ENCODE results near the gene PDE4D. TPM values are rescaled to one million over a fixed set of nuclear protein-coding genes. Genes with fewer than 3 reads are reported as not detected.

PDE4D gene
- total RNA-seq, 1 donor from 2014 or later = 2.3 TPM

- no peaks in the 10 kb centered on the region for H3K9me3 Mint-ChIP-seq
- no peak overlapping the region for H3K27ac ChIP-seq
- no peak overlapping the region for H2AFZ ChIP-seq (replicated peaks)
- H3K79me2 ChIP-seq (ENCODE audit: low read depth) = no peaks in the 10 kb centered on the region
- H3K27me3 ChIP-seq = peaks cover 13% of the 10 kb centered on the region
- no peak for DNase-seq (ENCODE audit: low spot score)
- H3K4me3 Mint-ChIP-seq = no peak overlapping the region
- no peak overlapping the region for H3K4me3 ChIP-seq
- H3K36me3 ChIP-seq = no peaks in the 10 kb centered on the region
- no peaks in the 10 kb centered on the region for H3K4me1 Mint-ChIP-seq
- no peak overlapping the region for H3K9ac ChIP-seq
- no peaks in the 10 kb centered on the region for H3K9me3 ChIP-seq (ENCODE audit: low read depth)
- H3K4me2 ChIP-seq = no peak overlapping the region
- no peak overlapping the region for H3K27ac Mint-ChIP-seq
- no peaks in the 10 kb centered on the region for H4K20me1 ChIP-seq (ENCODE audit: low read depth)
- no peak for TF ChIP-seq EZH2phosphoT487 (IDR thresholded peaks at IDR 0.05)
- H3K27me3 Mint-ChIP-seq (ENCODE audit: insufficient read depth, low read depth) = peaks cover 7% of the 10 kb centered on the region
- H3K4me1 ChIP-seq = no peaks in the 10 kb centered on the region
- no peaks in the 10 kb centered on the region for H3K36me3 Mint-ChIP-seq
- no peaks in the 10 kb centered on the region for H3F3A ChIP-seq (ENCODE audit: low read depth)
Measured at GRCh38 chr5:58934629-58935097, 958.9 kb downstream of the PDE4D start.

GRCh38 chr5:58933891-58934628 is 959.5 kb downstream of the PDE4D start:
- Histone ChIP-seq H3K4me1 (no peaks in the 10 kb centered on the region), H3K4me2 (no peak overlapping the region), H3K27me3 (peaks cover 18% of the 10 kb centered on the region), H3K27ac (no peak overlapping the region), H3K9ac (no peak overlapping the region), H3K4me3 (no peak overlapping the region), H3K79me2 (ENCODE audit: low read depth) (no peaks in the 10 kb centered on the region), H4K20me1 (ENCODE audit: low read depth) (no peaks in the 10 kb centered on the region), H3K36me3 (no peaks in the 10 kb centered on the region), H3K9me3 (ENCODE audit: low read depth) (no peaks in the 10 kb centered on the region), H3F3A (ENCODE audit: low read depth) (no peaks in the 10 kb centered on the region), H2AFZ (replicated peaks) (no peak overlapping the region)
- DNase-seq (ENCODE audit: low spot score) = no peak
- Mint-ChIP-seq H3K36me3 (no peaks in the 10 kb centered on the region), H3K9me3 (no peaks in the 10 kb centered on the region), H3K27me3 (ENCODE audit: insufficient read depth, low read depth) (peaks cover 6% of the 10 kb centered on the region), H3K4me3 (no peak overlapping the region), H3K27ac (no peak overlapping the region), H3K4me1 (no peaks in the 10 kb centered on the region)
- TF ChIP-seq EZH2 (IDR thresholded peaks at IDR 0.05) (no peak), EZH2phosphoT487 (IDR thresholded peaks at IDR 0.05) (no peak)
- TF ChIP-seq, protein P1, sequence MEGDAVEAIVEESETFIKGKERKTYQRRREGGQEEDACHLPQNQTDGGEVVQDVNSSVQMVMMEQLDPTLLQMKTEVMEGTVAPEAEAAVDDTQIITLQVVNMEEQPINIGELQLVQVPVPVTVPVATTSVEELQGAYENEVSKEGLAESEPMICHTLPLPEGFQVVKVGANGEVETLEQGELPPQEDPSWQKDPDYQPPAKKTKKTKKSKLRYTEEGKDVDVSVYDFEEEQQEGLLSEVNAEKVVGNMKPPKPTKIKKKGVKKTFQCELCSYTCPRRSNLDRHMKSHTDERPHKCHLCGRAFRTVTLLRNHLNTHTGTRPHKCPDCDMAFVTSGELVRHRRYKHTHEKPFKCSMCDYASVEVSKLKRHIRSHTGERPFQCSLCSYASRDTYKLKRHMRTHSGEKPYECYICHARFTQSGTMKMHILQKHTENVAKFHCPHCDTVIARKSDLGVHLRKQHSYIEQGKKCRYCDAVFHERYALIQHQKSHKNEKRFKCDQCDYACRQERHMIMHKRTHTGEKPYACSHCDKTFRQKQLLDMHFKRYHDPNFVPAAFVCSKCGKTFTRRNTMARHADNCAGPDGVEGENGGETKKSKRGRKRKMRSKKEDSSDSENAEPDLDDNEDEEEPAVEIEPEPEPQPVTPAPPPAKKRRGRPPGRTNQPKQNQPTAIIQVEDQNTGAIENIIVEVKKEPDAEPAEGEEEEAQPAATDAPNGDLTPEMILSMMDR (IDR thresholded peaks at IDR 0.05) = no peak

- no peak for DNase-seq (ENCODE audit: low spot score)
- Histone ChIP-seq H3K4me1 (no peaks in the 10 kb centered on the region), H2AFZ (replicated peaks) (no peak overlapping the region), H3K36me3 (no peaks in the 10 kb centered on the region), H3K4me2 (no peak overlapping the region), H3K4me3 (no peak overlapping the region), H3K27me3 (peaks cover 32% of the 10 kb centered on the region), H3K79me2 (ENCODE audit: low read depth) (no peaks in the 10 kb centered on the region), H4K20me1 (ENCODE audit: low read depth) (no peaks in the 10 kb centered on the region), H3K9ac (no peak overlapping the region), H3F3A (ENCODE audit: low read depth) (no peaks in the 10 kb centered on the region), H3K27ac (no peak overlapping the region), H3K9me3 (ENCODE audit: low read depth) (no peaks in the 10 kb centered on the region)
- no peak overlapping the region for H3K27ac Mint-ChIP-seq
- H3K4me1 Mint-ChIP-seq = peaks cover 3% of the 10 kb centered on the region
- no peaks in the 10 kb centered on the region for H3K36me3 Mint-ChIP-seq
- H3K27me3 Mint-ChIP-seq (ENCODE audit: insufficient read depth, low read depth) = peaks cover 3% of the 10 kb centered on the region
- H3K9me3 Mint-ChIP-seq = no peaks in the 10 kb centered on the region
- TF ChIP-seq EZH2phosphoT487 (IDR thresholded peaks at IDR 0.05) (no peak), EZH2 (IDR thresholded peaks at IDR 0.05) (no peak)
- TF ChIP-seq, protein P1 (IDR thresholded peaks at IDR 0.05) = no peak
- H3K4me3 Mint-ChIP-seq = no peak overlapping the region
Measured at GRCh38 chr5:58932057-58932612, 961.4 kb downstream of the PDE4D start.

DNA sequence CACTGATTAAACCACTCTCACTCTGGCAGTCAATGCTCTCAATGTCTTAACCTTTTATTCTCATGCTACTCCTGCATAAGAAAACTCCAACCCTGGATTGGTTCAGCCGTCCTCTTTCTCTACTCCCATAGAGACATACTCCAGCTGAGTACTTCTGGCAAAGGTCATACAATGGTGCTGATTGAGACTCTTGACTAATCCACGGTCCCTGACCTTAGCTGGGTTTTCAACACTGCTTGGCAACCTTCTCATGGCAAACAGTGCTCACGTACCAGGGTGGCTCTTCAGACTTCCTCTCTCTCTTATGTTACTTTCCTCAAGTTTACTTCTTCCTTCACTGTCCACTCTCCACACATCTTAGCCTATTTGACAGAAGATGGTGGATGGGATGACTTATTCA is 963.0 kb downstream of the PDE4D start:
- Mint-ChIP-seq H3K4me1 (peaks cover 17% of the 10 kb centered on the region), H3K4me3 (no peak overlapping the region), H3K36me3 (no peaks in the 10 kb centered on the region), H3K9me3 (no peaks in the 10 kb centered on the region), H3K27ac (no peak overlapping the region), H3K27me3 (ENCODE audit: insufficient read depth, low read depth) (no peaks in the 10 kb centered on the region)
- H3K4me3 ChIP-seq = no peak overlapping the region
- no peak overlapping the region for H3K4me2 ChIP-seq
- no peak for DNase-seq (ENCODE audit: low spot score)
- no peaks in the 10 kb centered on the region for H3K36me3 ChIP-seq
- no peaks in the 10 kb centered on the region for H3K9me3 ChIP-seq (ENCODE audit: low read depth)
- H3K27ac ChIP-seq = no peak overlapping the region
- H4K20me1 ChIP-seq (ENCODE audit: low read depth) = peaks cover 8% of the 10 kb centered on the region
- peaks cover 47% of the 10 kb centered on the region for H3K27me3 ChIP-seq
- no peak overlapping the region for H3K9ac ChIP-seq
- H3K4me1 ChIP-seq = peaks cover 9% of the 10 kb centered on the region
- peaks cover 10% of the 10 kb centered on the region for H3F3A ChIP-seq (ENCODE audit: low read depth)
- no peak for TF ChIP-seq EZH2 (IDR thresholded peaks at IDR 0.05)
- no peak overlapping the region for H2AFZ ChIP-seq (replicated peaks)
- H3K79me2 ChIP-seq (ENCODE audit: low read depth) = no peaks in the 10 kb centered on the region

All from neural progenitor cell (in vitro differentiated cells).